ENCODE data around the gene RIT2.

The RIT2 gene

GRCh38 chr18:42922363-42922762, 193.1 kb downstream of the RIT2 start:
- DNase-seq: no peak

- no peak for DNase-seq
These were observed 194.2 kb downstream of the RIT2 start for GRCh38 chr18:42921226-42921737.

- DNase-seq: no peak
These were observed 194.9 kb downstream of the RIT2 start for GRCh38 chr18:42920621-42921020.

- DNase-seq: no peak
These were observed 200.2 kb downstream of the RIT2 start for GRCh38 chr18:42915299-42915698.

GRCh38 chr18:42914476-42914875, 201.0 kb downstream of the RIT2 start:
- DNase-seq: no peak

- no peak for DNase-seq
These were observed 206.4 kb downstream of the RIT2 start for GRCh38 chr18:42909095-42909494.

GRCh38 chr18:42906761-42907160, 208.7 kb downstream of the RIT2 start:
- DNase-seq: no peak

GRCh38 chr18:42901161-42901560, 214.3 kb downstream of the RIT2 start:
- no peak for DNase-seq

- no peak for DNase-seq
These were observed 221.5 kb downstream of the RIT2 start for GRCh38 chr18:42893977-42894376.

GRCh38 chr18:42892181-42892580, 223.3 kb downstream of the RIT2 start:
- DNase-seq: no peak

GRCh38 chr18:42891705-42892104, 223.8 kb downstream of the RIT2 start:
- no peak for DNase-seq

- no peak for DNase-seq
These were observed 232.3 kb downstream of the RIT2 start for GRCh38 chr18:42883169-42883568.

GRCh38 chr18:42882122-42882521, 233.4 kb downstream of the RIT2 start:
- no peak for DNase-seq

GRCh38 chr18:42872838-42873237, 242.6 kb downstream of the RIT2 start:
- DNase-seq: no peak

- no peak for DNase-seq
These were observed 250.6 kb downstream of the RIT2 start for GRCh38 chr18:42864876-42865275.

GRCh38 chr18:42861271-42861670, 254.2 kb downstream of the RIT2 start:
- no peak for DNase-seq

- DNase-seq: no peak
These were observed 254.9 kb downstream of the RIT2 start for GRCh38 chr18:42860548-42860947.

- DNase-seq: no peak
These were observed 255.5 kb downstream of the RIT2 start for GRCh38 chr18:42860011-42860410.

GRCh38 chr18:42854558-42854957, 260.9 kb downstream of the RIT2 start:
- no peak for DNase-seq

- no peak for DNase-seq
These were observed 265.1 kb downstream of the RIT2 start for GRCh38 chr18:42850174-42851083.

GRCh38 chr18:42839408-42839807, 276.1 kb downstream of the RIT2 start:
- DNase-seq: no peak

- no peak for DNase-seq
These were observed 276.8 kb downstream of the RIT2 start for GRCh38 chr18:42838546-42839145.

GRCh38 chr18:42830936-42831335, 284.5 kb downstream of the RIT2 start:
- no peak for DNase-seq

- no peak for DNase-seq
These were observed 286.6 kb downstream of the RIT2 start for GRCh38 chr18:42828881-42829280.

Data from activated T-cell treated with anti-CD3 and anti-CD28 coated beads, Interleukin-2, amount 50 U/mL, for 48 hours (primary cell).